H7 (cell line): ENCODE measurements around the gene C4orf33. TPM values are rescaled to one million over a fixed set of nuclear protein-coding genes. Genes with fewer than 3 reads are reported as not detected.

Source experiments
- DNase-seq: peaks from one replicate; pipeline ENCODE4 v3.0.0; 2012
- H3K27me3 ChIP-seq: 2 replicates; pipeline ENCODE4 v1.6.0; 2011; ENCODE audit warnings: mild to moderate bottlenecking, low read length; ENCODE audit not compliant: control insufficient read depth, insufficient read depth
- H3K36me3 ChIP-seq: replicated peaks from 2 replicates; pipeline ENCODE4 v1.5.1; 2011; ENCODE audit warnings: low read length; ENCODE audit not compliant: control insufficient read depth, insufficient read depth
- H3K4me3 ChIP-seq: 2 replicates; pipeline ENCODE4 v1.5.1; 2011; ENCODE audit warnings: low read depth, mild to moderate bottlenecking, control low read depth, low read length, moderate library complexity; ENCODE audit not compliant: insufficient read depth
- total RNA-seq: library from RNA; depleted of rRNA; stranded (reverse); fragments of >200 nt; shearing (Covaris generic); gene quantifications from 2 replicates; pipeline ENCODE4 v1.2.3, GENCODE V29; 2014; rRNA removed

C4orf33 gene
- total RNA-seq, 1 experiment from 2014 or later = 6.4 TPM

- H3K27me3 ChIP-seq = no peaks in the 10 kb centered on the region
- H3K36me3 ChIP-seq = no peaks in the 10 kb centered on the region
- peak; percentile 17 for DNase-seq
These were observed 50.7 kb downstream of the C4orf33 start for GRCh38 chr4:129146639-129147038.

DNA sequence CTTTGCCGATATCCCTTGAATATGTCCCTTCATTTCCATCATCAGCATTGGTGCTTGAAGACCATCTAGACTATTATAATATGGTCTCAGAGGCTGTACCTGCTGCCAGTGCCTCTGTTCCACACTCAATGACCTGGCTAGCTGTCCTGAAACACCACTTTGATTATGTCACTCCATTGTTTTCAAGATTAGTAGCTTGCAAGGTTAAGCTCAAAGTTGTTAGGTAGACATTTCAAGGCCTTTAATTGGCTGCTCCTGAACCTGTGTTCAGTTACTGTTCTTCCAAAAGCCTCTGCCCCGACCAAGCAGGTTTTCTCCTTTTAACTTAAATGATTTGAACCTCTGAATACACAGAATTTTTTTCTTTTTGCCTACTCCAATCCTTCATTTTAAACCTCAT is 52.9 kb downstream of the C4orf33 start:
- Histone ChIP-seq H3K4me3 (no peak overlapping the region), H3K27me3 (no peaks in the 10 kb centered on the region), H3K36me3 (no peaks in the 10 kb centered on the region)
- no peak for DNase-seq

More at GRCh38 chr4:129146639-129147038, 50.7 kb downstream of the C4orf33 start:
- H3K4me3 ChIP-seq = no peak overlapping the region

- Histone ChIP-seq H3K4me3 (no peak overlapping the region), H3K27me3 (no peaks in the 10 kb centered on the region), H3K36me3 (no peaks in the 10 kb centered on the region)
- no peak for DNase-seq
These were observed 54.0 kb downstream of the C4orf33 start for GRCh38 chr4:129149906-129150305.

DNA sequence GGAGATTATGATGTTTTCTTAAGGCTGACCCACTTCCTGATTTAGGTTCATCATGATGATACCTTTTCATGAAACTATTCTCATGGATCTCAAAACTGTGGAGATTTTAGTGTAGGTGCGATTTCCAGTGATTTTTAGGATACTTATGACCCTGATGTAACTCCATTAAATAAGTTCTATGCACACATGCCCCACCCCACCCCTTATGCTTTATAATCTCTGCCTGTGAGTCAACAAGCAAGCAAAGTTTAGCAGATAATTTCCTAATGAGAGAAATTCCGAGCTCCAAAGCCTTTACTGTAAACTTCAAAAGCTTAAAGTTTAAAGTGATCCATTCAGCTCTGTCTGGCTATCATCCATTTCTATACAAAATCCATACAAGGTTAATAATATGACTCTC is 56.4 kb downstream of the C4orf33 start:
- no peaks in the 10 kb centered on the region for H3K36me3 ChIP-seq
- DNase-seq = no peak
- H3K4me3 ChIP-seq = no peak overlapping the region
- H3K27me3 ChIP-seq = no peaks in the 10 kb centered on the region

DNA sequence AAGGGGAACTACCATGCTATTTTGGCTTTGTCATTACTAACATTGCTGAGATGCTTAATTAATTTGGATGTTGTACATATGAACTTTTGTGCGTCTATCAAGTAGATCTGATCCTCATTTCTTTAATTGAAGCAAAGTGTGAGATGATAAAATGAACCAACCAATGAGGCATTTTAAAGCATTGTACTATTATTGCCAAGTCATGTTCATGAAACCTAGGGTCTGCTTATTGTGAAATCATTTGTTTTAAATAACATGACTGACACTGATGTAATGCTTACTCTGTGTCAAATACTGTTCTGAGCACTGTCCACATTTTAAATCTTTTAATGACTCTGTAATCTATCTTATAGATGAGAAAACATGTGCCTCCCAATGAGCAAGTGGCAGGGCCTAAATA is 57.7 kb downstream of the C4orf33 start:
- DNase-seq = no peak
- Histone ChIP-seq H3K4me3 (no peak overlapping the region), H3K36me3 (no peaks in the 10 kb centered on the region), H3K27me3 (no peaks in the 10 kb centered on the region)

DNA sequence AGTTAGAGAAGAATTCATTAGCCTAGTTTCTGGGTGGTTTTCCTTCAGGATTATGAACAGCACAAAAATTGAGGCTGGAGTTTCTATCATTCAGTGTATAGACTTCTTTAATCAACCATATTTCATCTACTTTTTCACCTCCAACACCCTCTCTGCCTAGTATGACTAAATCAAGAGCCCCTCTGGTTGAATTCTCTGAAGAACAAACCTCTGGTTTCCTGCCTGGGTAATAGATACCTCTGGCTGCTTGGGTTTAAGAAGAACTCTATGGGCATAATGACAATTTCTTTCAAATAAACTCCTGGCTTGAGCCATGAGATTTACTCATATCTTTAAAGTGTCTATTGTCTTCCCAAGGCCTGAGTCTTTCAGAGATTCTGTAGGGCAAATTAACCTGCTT is 66.5 kb downstream of the C4orf33 start:
- DNase-seq = no peak
- H3K4me3 ChIP-seq = no peak overlapping the region
- H3K27me3 ChIP-seq = no peaks in the 10 kb centered on the region
- H3K36me3 ChIP-seq = no peaks in the 10 kb centered on the region

DNA sequence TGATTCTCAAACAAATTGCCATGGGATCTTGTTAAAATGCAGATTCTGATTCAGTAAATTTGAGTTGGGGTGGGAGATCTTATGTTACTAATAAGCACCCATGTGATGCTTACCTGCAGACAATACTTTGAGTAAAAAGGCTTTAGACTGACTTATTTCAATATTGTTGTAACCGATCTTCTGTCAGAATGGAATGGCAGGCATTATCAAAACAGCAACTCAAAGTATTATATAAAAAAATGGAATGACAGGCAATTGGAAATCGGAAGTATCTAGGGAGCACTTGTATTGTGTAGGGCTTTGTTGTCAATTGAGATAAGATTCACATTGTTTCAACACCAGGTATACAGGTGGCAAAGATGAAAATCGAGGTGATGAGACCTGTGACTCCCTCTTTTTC is 67.5 kb downstream of the C4orf33 start:
- Histone ChIP-seq H3K36me3 (no peaks in the 10 kb centered on the region), H3K4me3 (no peak overlapping the region), H3K27me3 (no peaks in the 10 kb centered on the region)
- DNase-seq = no peak

DNA sequence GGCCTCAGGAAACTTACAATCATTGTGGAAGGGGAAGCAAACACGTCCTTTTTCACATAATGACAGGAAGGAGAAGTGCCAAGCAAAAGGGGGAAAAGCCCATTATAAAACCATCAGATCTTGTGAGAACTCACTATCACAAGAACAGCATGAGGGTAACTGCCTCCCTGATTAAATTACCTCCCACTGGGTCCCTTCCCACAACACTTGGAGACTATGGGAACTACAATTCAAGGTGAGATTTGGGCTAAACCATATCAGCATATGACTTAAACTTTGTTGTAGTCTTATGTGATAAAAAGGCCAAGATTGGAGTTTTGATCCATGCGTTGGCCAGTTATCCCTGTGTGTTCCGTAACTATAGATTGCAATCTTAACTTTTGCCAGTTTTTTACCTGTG is 68.3 kb downstream of the C4orf33 start:
- H3K36me3 ChIP-seq = no peaks in the 10 kb centered on the region
- no peaks in the 10 kb centered on the region for H3K27me3 ChIP-seq
- DNase-seq = no peak
- H3K4me3 ChIP-seq = no peak overlapping the region

Other genes starting within 250 kb of the C4orf33 start
- gene SCLT1, start 2.6 kb upstream of the C4orf33 start, total RNA-seq = 13.7 and 20.5 TPM in 2 replicates